ENCODE data around the gene PRKN.

DNA sequence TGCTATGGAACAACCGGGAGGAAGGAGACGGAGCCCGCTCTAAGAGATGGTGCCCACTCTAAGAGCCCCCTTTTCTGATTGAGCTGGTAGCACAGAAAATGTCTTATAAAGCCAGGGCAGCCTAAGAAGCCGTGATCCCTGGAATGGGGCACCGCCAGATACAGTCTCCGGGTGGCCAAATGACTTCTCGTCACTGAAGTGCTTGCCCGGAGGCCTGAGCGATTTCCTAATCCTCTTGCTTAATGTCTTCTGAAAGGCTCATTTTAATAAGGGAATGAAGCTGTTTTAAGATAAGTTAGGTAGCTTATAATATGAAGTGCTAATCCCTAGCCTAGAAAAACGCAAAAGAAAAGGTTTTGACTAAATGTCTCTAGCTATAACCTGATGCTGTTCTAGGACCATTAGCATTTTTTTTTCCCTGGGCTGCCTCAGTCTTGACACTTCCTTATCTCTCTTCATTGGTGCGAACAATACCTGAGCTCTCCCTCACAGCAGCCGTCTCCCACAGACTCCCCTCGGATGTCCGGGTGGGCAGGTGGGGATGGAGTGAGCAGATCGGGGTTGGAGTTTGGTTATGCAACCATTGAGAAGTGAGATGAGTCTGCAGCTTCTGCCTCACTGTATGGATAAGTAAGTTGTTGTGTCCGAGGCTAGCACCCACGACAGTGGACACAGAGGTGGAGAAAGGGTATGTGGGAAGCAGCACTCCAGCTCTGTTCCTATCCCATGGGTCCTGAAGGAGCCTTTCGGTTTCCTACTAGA lies 894.3 kb downstream of the PRKN start:
- TF ChIP-seq, protein P1, sequence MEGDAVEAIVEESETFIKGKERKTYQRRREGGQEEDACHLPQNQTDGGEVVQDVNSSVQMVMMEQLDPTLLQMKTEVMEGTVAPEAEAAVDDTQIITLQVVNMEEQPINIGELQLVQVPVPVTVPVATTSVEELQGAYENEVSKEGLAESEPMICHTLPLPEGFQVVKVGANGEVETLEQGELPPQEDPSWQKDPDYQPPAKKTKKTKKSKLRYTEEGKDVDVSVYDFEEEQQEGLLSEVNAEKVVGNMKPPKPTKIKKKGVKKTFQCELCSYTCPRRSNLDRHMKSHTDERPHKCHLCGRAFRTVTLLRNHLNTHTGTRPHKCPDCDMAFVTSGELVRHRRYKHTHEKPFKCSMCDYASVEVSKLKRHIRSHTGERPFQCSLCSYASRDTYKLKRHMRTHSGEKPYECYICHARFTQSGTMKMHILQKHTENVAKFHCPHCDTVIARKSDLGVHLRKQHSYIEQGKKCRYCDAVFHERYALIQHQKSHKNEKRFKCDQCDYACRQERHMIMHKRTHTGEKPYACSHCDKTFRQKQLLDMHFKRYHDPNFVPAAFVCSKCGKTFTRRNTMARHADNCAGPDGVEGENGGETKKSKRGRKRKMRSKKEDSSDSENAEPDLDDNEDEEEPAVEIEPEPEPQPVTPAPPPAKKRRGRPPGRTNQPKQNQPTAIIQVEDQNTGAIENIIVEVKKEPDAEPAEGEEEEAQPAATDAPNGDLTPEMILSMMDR (IDR thresholded peaks at IDR 0.05; ENCODE audit: insufficient read depth, low read length) = no peak
- TF ChIP-seq, protein P2, sequence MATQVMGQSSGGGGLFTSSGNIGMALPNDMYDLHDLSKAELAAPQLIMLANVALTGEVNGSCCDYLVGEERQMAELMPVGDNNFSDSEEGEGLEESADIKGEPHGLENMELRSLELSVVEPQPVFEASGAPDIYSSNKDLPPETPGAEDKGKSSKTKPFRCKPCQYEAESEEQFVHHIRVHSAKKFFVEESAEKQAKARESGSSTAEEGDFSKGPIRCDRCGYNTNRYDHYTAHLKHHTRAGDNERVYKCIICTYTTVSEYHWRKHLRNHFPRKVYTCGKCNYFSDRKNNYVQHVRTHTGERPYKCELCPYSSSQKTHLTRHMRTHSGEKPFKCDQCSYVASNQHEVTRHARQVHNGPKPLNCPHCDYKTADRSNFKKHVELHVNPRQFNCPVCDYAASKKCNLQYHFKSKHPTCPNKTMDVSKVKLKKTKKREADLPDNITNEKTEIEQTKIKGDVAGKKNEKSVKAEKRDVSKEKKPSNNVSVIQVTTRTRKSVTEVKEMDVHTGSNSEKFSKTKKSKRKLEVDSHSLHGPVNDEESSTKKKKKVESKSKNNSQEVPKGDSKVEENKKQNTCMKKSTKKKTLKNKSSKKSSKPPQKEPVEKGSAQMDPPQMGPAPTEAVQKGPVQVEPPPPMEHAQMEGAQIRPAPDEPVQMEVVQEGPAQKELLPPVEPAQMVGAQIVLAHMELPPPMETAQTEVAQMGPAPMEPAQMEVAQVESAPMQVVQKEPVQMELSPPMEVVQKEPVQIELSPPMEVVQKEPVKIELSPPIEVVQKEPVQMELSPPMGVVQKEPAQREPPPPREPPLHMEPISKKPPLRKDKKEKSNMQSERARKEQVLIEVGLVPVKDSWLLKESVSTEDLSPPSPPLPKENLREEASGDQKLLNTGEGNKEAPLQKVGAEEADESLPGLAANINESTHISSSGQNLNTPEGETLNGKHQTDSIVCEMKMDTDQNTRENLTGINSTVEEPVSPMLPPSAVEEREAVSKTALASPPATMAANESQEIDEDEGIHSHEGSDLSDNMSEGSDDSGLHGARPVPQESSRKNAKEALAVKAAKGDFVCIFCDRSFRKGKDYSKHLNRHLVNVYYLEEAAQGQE (IDR thresholded peaks at IDR 0.05; ENCODE audit: insufficient replicate concordance, low read depth) = no peak
- TF ChIP-seq POLR2AphosphoS5 (IDR thresholded peaks at IDR 0.05; ENCODE audit: low read depth) (no peak), GABPA (IDR thresholded peaks at IDR 0.05; ENCODE audit: low read depth) (no peak)
